H9 (cell line): Measurements from ENCODE around the gene ANKRD44. TPM values are rescaled to one million over a fixed set of nuclear protein-coding genes. Genes with fewer than 3 reads are reported as not detected.

Experiments
- DNase-seq: peaks from one replicate; pipeline ENCODE4 v3.0.0-alpha.2; 2017
- H2AFZ ChIP-seq: one replicate; pipeline ENCODE4 v1.6.1; 2013; ENCODE audit warnings: mild to moderate bottlenecking, low read length, control low read depth, moderate library complexity
- H2AK5ac ChIP-seq: 2 replicates; pipeline ENCODE4 v1.6.1; 2013; ENCODE audit warnings: low read length, control low read depth, mixed read lengths; ENCODE audit not compliant: insufficient read length
- H2BK120ac ChIP-seq: one replicate; pipeline ENCODE4 v1.6.1; 2013; ENCODE audit warnings: low read depth, mild to moderate bottlenecking, low read length, control low read depth, inconsistent platforms; ENCODE audit not compliant: poor library complexity, severe bottlenecking
- H2BK12ac ChIP-seq: 2 replicates; pipeline ENCODE4 v1.6.1; 2013; ENCODE audit warnings: low read length, control low read depth, mixed read lengths, low read depth; ENCODE audit not compliant: insufficient read length
- H2BK15ac ChIP-seq: 2 replicates; pipeline ENCODE4 v1.6.1; 2013; ENCODE audit warnings: low read depth, low read length, control low read depth
- H2BK20ac ChIP-seq: one replicate; pipeline ENCODE4 v1.6.1; 2013; ENCODE audit warnings: low read depth, mild to moderate bottlenecking, low read length, control low read depth, inconsistent platforms; ENCODE audit not compliant: poor library complexity, severe bottlenecking
- H2BK5ac ChIP-seq: 2 replicates; pipeline ENCODE4 v1.6.1; 2013; ENCODE audit warnings: low read length, control low read depth, mixed read lengths; ENCODE audit not compliant: insufficient read length
- H3K14ac ChIP-seq: 2 replicates; pipeline ENCODE4 v1.6.1; 2013; ENCODE audit warnings: low read length, control low read depth; ENCODE audit not compliant: insufficient read depth
- H3K18ac ChIP-seq: 2 replicates; pipeline ENCODE4 v1.6.1; 2013; ENCODE audit warnings: low read depth, mild to moderate bottlenecking, mixed read lengths, low read length, control low read depth; ENCODE audit not compliant: insufficient read length
- H3K23ac ChIP-seq: 2 replicates; pipeline ENCODE4 v1.6.1; 2013; ENCODE audit warnings: low read length, control low read depth, mixed read lengths, low read depth; ENCODE audit not compliant: insufficient read length
- H3K23me2 ChIP-seq: 2 replicates; pipeline ENCODE4 v1.6.1; 2013; ENCODE audit warnings: low read depth, mild to moderate bottlenecking, mixed read lengths, low read length, control low read depth; ENCODE audit not compliant: insufficient read length, poor library complexity, severe bottlenecking
- H3K27ac ChIP-seq: 2 replicates; pipeline ENCODE4 v1.5.1; 2013; ENCODE audit warnings: low read length, control low read depth, mixed read lengths, low read depth; ENCODE audit not compliant: insufficient read length
- H3K27me3 ChIP-seq: 2 replicates; pipeline ENCODE4 v1.6.1; 2013; ENCODE audit warnings: low read length, control low read depth, inconsistent platforms; ENCODE audit not compliant: insufficient read depth
- H3K4ac ChIP-seq: 2 replicates; pipeline ENCODE4 v1.6.1; 2013; ENCODE audit warnings: low read depth, mild to moderate bottlenecking, control low read depth, inconsistent platforms, low read length, moderate library complexity
- H3K4me1 ChIP-seq: 2 replicates; pipeline ENCODE4 v1.6.1; 2013; ENCODE audit warnings: low read length, control low read depth, inconsistent platforms; ENCODE audit not compliant: insufficient read depth
- H3K4me2 ChIP-seq: 2 replicates; pipeline ENCODE4 v1.6.1; 2013; ENCODE audit warnings: low read length, control low read depth, mixed read lengths; ENCODE audit not compliant: insufficient read length, insufficient read depth
- H3K56ac ChIP-seq: 2 replicates; pipeline ENCODE4 v1.6.1; 2013; ENCODE audit warnings: low read depth, mild to moderate bottlenecking, mixed read lengths, low read length, control low read depth; ENCODE audit not compliant: insufficient read length
- H3K79me1 ChIP-seq: 2 replicates; pipeline ENCODE4 v1.6.1; 2013; ENCODE audit warnings: low read depth, mild to moderate bottlenecking, moderate library complexity, low read length, control low read depth, inconsistent platforms; ENCODE audit not compliant: insufficient read depth, poor library complexity, severe bottlenecking
- H3K79me2 ChIP-seq: 2 replicates; pipeline ENCODE4 v1.6.1; 2013; ENCODE audit warnings: low read length, control low read depth, inconsistent platforms; ENCODE audit not compliant: insufficient read depth
- H3K9ac ChIP-seq: 2 replicates; pipeline ENCODE4 v1.6.1; 2013; ENCODE audit warnings: low read length, control low read depth, mixed read lengths; ENCODE audit not compliant: insufficient read length; ENCODE audit errors: extremely low read depth
- H3K9me3 ChIP-seq: one replicate; pipeline ENCODE4 v1.6.1; 2013; ENCODE audit warnings: low read depth, low read length, inconsistent platforms; ENCODE audit not compliant: control insufficient read depth
- H3T11ph ChIP-seq: one replicate; pipeline ENCODE4 v1.6.1; 2013; ENCODE audit warnings: mild to moderate bottlenecking, low read length, control low read depth, inconsistent platforms
- H4K20me1 ChIP-seq: one replicate; pipeline ENCODE4 v1.6.1; 2013; ENCODE audit not compliant: control insufficient read depth, insufficient read length, insufficient read depth
- H4K5ac ChIP-seq: 2 replicates; pipeline ENCODE4 v1.6.1; 2013; ENCODE audit warnings: low read depth, mild to moderate bottlenecking, mixed read lengths, low read length, control low read depth; ENCODE audit not compliant: insufficient read length
- H4K8ac ChIP-seq: replicated peaks from 2 replicates; pipeline ENCODE4 v1.6.1; 2013; ENCODE audit warnings: low read length, control low read depth, mixed read lengths, low read depth; ENCODE audit not compliant: insufficient read length
- H4K91ac ChIP-seq: 2 replicates; pipeline ENCODE4 v1.6.1; 2013; ENCODE audit warnings: low read depth, mild to moderate bottlenecking, moderate library complexity, mixed read lengths, low read length, control low read depth; ENCODE audit not compliant: insufficient read length
- H3K27ac Mint-ChIP-seq, 3 experiments: 2 replicates in 2 of 3; 3 replicates in 1 of 3; pipeline ENCODE4 v1.8.0; 2020 to 2021; ENCODE audit warnings: mixed read lengths in 3 of 3, mild to moderate bottlenecking in 1 of 3, moderate library complexity in 1 of 3
- H3K27me3 Mint-ChIP-seq: 2 replicates; pipeline ENCODE4 v1.8.0; 2021; ENCODE audit warnings: low read depth, mild to moderate bottlenecking, moderate library complexity, mixed read lengths
- H3K36me3 Mint-ChIP-seq, 3 experiments: 2 replicates in 2 of 3; 3 replicates in 1 of 3; pipeline ENCODE4 v1.8.0; 2020 to 2021; ENCODE audit warnings: low read depth in 3 of 3, mixed read lengths in 3 of 3; ENCODE audit not compliant: insufficient read depth in 1 of 3
- H3K4me1 Mint-ChIP-seq, 2 experiments: 2 replicates each; pipeline ENCODE4 v1.8.0; 2020; ENCODE audit warnings: mixed read lengths in 2 of 2
- H3K4me3 Mint-ChIP-seq, 2 experiments: 2 replicates in 1 of 2; 3 replicates in 1 of 2; pipeline ENCODE4 v1.8.0; 2020 to 2021; ENCODE audit warnings: mild to moderate bottlenecking in 2 of 2, mixed read lengths in 2 of 2, moderate library complexity in 1 of 2
- H3K9me3 Mint-ChIP-seq, 2 experiments: 2 replicates in 1 of 2; 3 replicates in 1 of 2; pipeline ENCODE4 v1.8.0; 2020; ENCODE audit warnings: mild to moderate bottlenecking in 2 of 2, mixed read lengths in 2 of 2, moderate library complexity in 1 of 2
- CTCF ChIP-seq: fragments of 200-600 bp; sonication (generic); conservative IDR thresholded peaks from 3 replicates; pipeline ENCODE4 v1.8.0; 2021; ENCODE audit warnings: antibody characterized with exemption, mild to moderate bottlenecking
- WGBS: extraction: QIAGEN DNeasy Blood & Tissue Kit; methylation state at CpG from one replicate; pipeline ENCODE4 v1.1.7; 2013; ENCODE audit warnings: missing lambda C conversion rate, low lambda C conversion rate, mixed read lengths; ENCODE audit not compliant: insufficient read length; ENCODE audit errors: extremely low coverage; 5-methylcytosine and 5-hydroxymethylcytosine counted together
- total RNA-seq: library from RNA; stranded (reverse); gene quantifications from 2 replicates; pipeline ENCODE4 v1.2.1, GENCODE V29; 2021

ANKRD44 gene
- total RNA-seq, 1 experiment from 2014 or later = 1.9 TPM

GRCh38 chr2:197306696-197307040 is 3.9 kb downstream of the ANKRD44 start:
- peaks cover 8% of the 10 kb centered on the region; the same call in 1 of the 2 replicates for H3K27me3 ChIP-seq
- H2AK5ac ChIP-seq = no peak overlapping the region
- DNase-seq = no peak
- no peak overlapping the region for H3K4me2 ChIP-seq
- no peaks in the 10 kb centered on the region for H3K36me3 Mint-ChIP-seq
- no peak overlapping the region for H2BK20ac ChIP-seq
- H3K4me1 Mint-ChIP-seq = peaks cover 9 to 10% of the 10 kb centered on the region in 2 experiments
- H4K91ac ChIP-seq = no peak overlapping the region
- H3K27ac Mint-ChIP-seq = no peak overlapping the region
- no peaks in the 10 kb centered on the region for H3K79me1 ChIP-seq
- no peak overlapping the region for H3K4me3 Mint-ChIP-seq
- H2BK15ac ChIP-seq = no peak overlapping the region
- H3K4me1 ChIP-seq = no peaks in the 10 kb centered on the region
- no peak overlapping the region for H2AFZ ChIP-seq
- H3K79me2 ChIP-seq = no peaks in the 10 kb centered on the region
- H3K18ac ChIP-seq = no peak overlapping the region
- no peak overlapping the region for H2BK5ac ChIP-seq
- H3K9me3 ChIP-seq = no peaks in the 10 kb centered on the region
- no peak overlapping the region for H4K5ac ChIP-seq
- no peak overlapping the region for H3K4ac ChIP-seq
- no CpG with 5 or more reads among the region's 3 CpGs for WGBS
- no peaks in the 10 kb centered on the region for H4K20me1 ChIP-seq
- no peak overlapping the region for H4K8ac ChIP-seq
- no peak for TF ChIP-seq CTCF
- no peak overlapping the region for H3K56ac ChIP-seq
- H2BK120ac ChIP-seq = no peak overlapping the region
- H3K27me3 Mint-ChIP-seq = peaks cover 33% of the 10 kb centered on the region
- H3K9ac ChIP-seq = no peak overlapping the region
- no peak overlapping the region for H3K23ac ChIP-seq
- H3K14ac ChIP-seq = no peak overlapping the region
- no peak overlapping the region for H3T11ph ChIP-seq
- no peaks in the 10 kb centered on the region for H3K9me3 Mint-ChIP-seq
- no peak overlapping the region for H3K27ac ChIP-seq
- H3K23me2 ChIP-seq = peaks cover 14% of the 10 kb centered on the region
- no peak overlapping the region for H2BK12ac ChIP-seq
